GM12878 (cell line): ENCODE results near the gene RGS2. TPM values are rescaled to one million over a fixed set of nuclear protein-coding genes. Genes with fewer than 3 reads are reported as not detected.

Source experiments
- ATAC-seq: fragments of 200-7000 bp; cut with Tn5 transposase; 3 replicates; pipeline ENCODE4 v1.9.1; 2020; ENCODE audit warnings: mild to moderate bottlenecking, moderate library complexity
- BruUV-seq: library from RNA; stranded (reverse); fragments of 400-500 nt; replicated peaks from 2 replicates; lab custom pipeline; 2021; lab: Mats Ljungman, UMichigan
- CTCF ChIA-PET: fragments of 300-600 bp; sonication (Branson Sonifier 250); formaldehyde crosslinking; extraction: SDS; loops from one replicate; lab custom pipeline; 2021; ENCODE audit warnings: inconsistent platforms; lab: Yijun Ruan, JAX
- POLR2A ChIA-PET: fragments of 350-600 bp; formaldehyde crosslinking; extraction: SDS; loops from one replicate; lab custom pipeline; 2021; ENCODE audit warnings: inconsistent platforms; lab: Charles Lee
- RAD21 ChIA-PET: fragments of 300-600 bp; sonication (Branson Sonifier 250); formaldehyde crosslinking; loops from one replicate; lab custom pipeline; 2023; ENCODE audit warnings: antibody characterized with exemption; ENCODE audit not compliant: unreplicated experiment; lab: Charles Lee
- SMC1A ChIA-PET: fragments of 300-600 bp; sonication (Branson Sonifier 250); formaldehyde crosslinking; loops from one replicate; lab custom pipeline; 2023; ENCODE audit not compliant: unreplicated experiment, uncharacterized antibody; lab: Charles Lee
- DNase-seq: peaks from one replicate; pipeline ENCODE4 v3.0.0-alpha.2; 2011; ENCODE audit warnings: low read depth, low spot score
- FAIRE-seq: peaks from 3 replicates; lab custom pipeline; 2011; peaks lifted over from hg19 to GRCh38; lab: Jason Lieb, UNC
- H2AFZ ChIP-seq: 2 replicates; pipeline ENCODE4 v1.6.0; 2011; ENCODE audit warnings: low read depth, low read length, control low read depth; ENCODE audit not compliant: control insufficient read depth
- H3K27ac ChIP-seq: 2 replicates; pipeline ENCODE4 v1.5.1; 2011; ENCODE audit warnings: control low read depth; ENCODE audit not compliant: control insufficient read depth, insufficient read depth
- H3K27me3 ChIP-seq, 2 experiments: replicated peaks in 1 of 2; 2 replicates each; pipeline versions ENCODE4 v1.6.0 to v1.6.1; 2011; ENCODE audit warnings: low read length in 1 of 2; ENCODE audit not compliant: control insufficient read depth in 2 of 2, insufficient read depth in 2 of 2
- H3K36me3 ChIP-seq, 2 experiments: 2 replicates each; pipeline ENCODE4 v1.5.1; 2011; ENCODE audit warnings: low read length in 1 of 2; ENCODE audit not compliant: control insufficient read depth in 2 of 2, insufficient read depth in 2 of 2
- H3K4me1 ChIP-seq: 2 replicates; pipeline ENCODE4 v1.6.1; 2011; ENCODE audit warnings: mild to moderate bottlenecking, low read length, moderate library complexity, mixed read lengths; ENCODE audit not compliant: control insufficient read depth, insufficient read depth
- H3K4me2 ChIP-seq: 2 replicates; pipeline ENCODE4 v1.6.0; 2011; ENCODE audit warnings: control low read depth; ENCODE audit not compliant: control insufficient read depth, insufficient read depth
- H3K4me3 ChIP-seq: fragments of 200-600 bp; sonication (generic); 2 replicates; pipeline ENCODE4 v1.5.1; 2016
- H3K79me2 ChIP-seq: 2 replicates; pipeline ENCODE4 v1.6.0; 2011; ENCODE audit warnings: low read length; ENCODE audit not compliant: control insufficient read depth, insufficient read depth
- H3K9ac ChIP-seq: 2 replicates; pipeline ENCODE4 v1.8.0; 2011; ENCODE audit warnings: low read length, control low read depth, mixed read lengths; ENCODE audit not compliant: control insufficient read depth, insufficient read depth
- H3K9me3 ChIP-seq: replicated peaks from 3 replicates; pipeline ENCODE4 v1.5.1; 2011; ENCODE audit warnings: mild to moderate bottlenecking, low read length; ENCODE audit not compliant: control insufficient read depth, insufficient read depth
- H4K20me1 ChIP-seq: 2 replicates; pipeline ENCODE4 v1.6.0; 2011; ENCODE audit not compliant: control insufficient read depth, insufficient read depth
- CHD4 ChIP-seq: fragments of 200-600 bp; sonication (generic); IDR thresholded peaks from 2 replicates; pipeline ENCODE4 v1.6.1; 2016; ENCODE audit warnings: mild to moderate bottlenecking
- GABPA ChIP-seq: IDR thresholded peaks from 2 replicates; pipeline ENCODE4 v1.6.1; 2014; ENCODE audit warnings: antibody characterized with exemption, low read depth, mild to moderate bottlenecking, inconsistent platforms
- HDAC6 ChIP-seq: fragments of 200-600 bp; sonication (generic); IDR thresholded peaks from one replicate; pipeline ENCODE4 v1.8.0; 2017; ENCODE audit warnings: antibody characterized with exemption; ENCODE audit not compliant: unreplicated experiment
- MAX ChIP-seq: IDR thresholded peaks from 2 replicates; pipeline ENCODE4 v1.6.1; 2012; ENCODE audit warnings: low read depth, low read length, improper control_type of control experiment
- MTA3 ChIP-seq: IDR thresholded peaks from 2 replicates; pipeline ENCODE4 v1.6.1; 2012; ENCODE audit warnings: low read length, inconsistent platforms, borderline replicate concordance
- NFYB ChIP-seq: IDR thresholded peaks from 2 replicates; pipeline ENCODE4 v1.6.1; 2011; ENCODE audit warnings: low read depth, mild to moderate bottlenecking, low read length, improper control_type of control experiment, moderate library complexity; ENCODE audit not compliant: insufficient read depth
- PML ChIP-seq: IDR thresholded peaks from 2 replicates; pipeline ENCODE4 v1.6.1; 2012; ENCODE audit warnings: low read length, inconsistent platforms
- POU2F2 ChIP-seq: IDR thresholded peaks from 3 replicates; pipeline ENCODE4 v1.6.1; 2011; ENCODE audit warnings: low read depth, mild to moderate bottlenecking, low read length, borderline replicate concordance
- RCOR1 ChIP-seq: conservative IDR thresholded peaks from 2 replicates; pipeline ENCODE4 v1.6.1; 2012; ENCODE audit warnings: low read depth, low read length, improper control_type of control experiment
- SIN3A ChIP-seq: IDR thresholded peaks from 2 replicates; pipeline ENCODE4 v1.6.1; 2012; ENCODE audit warnings: low read depth, low read length, improper control_type of control experiment
- SMARCA5 ChIP-seq: fragments of 450-650 bp; IDR thresholded peaks from 2 replicates; pipeline ENCODE4 v1.6.1; 2017; ENCODE audit warnings: mild to moderate bottlenecking
- STAT1 ChIP-seq: fragments of 450-650 bp; conservative IDR thresholded peaks from 2 replicates; pipeline ENCODE4 v1.6.1; 2014; ENCODE audit warnings: antibody characterized with exemption, mild to moderate bottlenecking
- ZBTB33 ChIP-seq: fragments of 450-650 bp; IDR thresholded peaks from 2 replicates; pipeline ENCODE4 v1.6.1; 2017; ENCODE audit warnings: mild to moderate bottlenecking
- ZBTB4 ChIP-seq: fragments of 450-650 bp; formaldehyde crosslinking; IDR thresholded peaks from 2 replicates; pipeline ENCODE4 v1.4.0; 2022; ENCODE audit warnings: mild to moderate bottlenecking, moderate library complexity
- WGBS: methylation state at CpG from one replicate; pipeline ENCODE4 v1.1.6; 2016; ENCODE audit warnings: low lambda C conversion rate; ENCODE audit not compliant: insufficient replicate concordance, insufficient coverage; ENCODE audit errors: missing lambda C conversion rate; 5-methylcytosine and 5-hydroxymethylcytosine counted together
- in situ Hi-C: fragments of 300-500 bp; cut with MboI; formaldehyde crosslinking; loops from 9 replicates; pipeline ENCODE4 v1.14.3; 2018; ENCODE audit warnings: mixed read lengths
- intact Hi-C: fragments of 100-400 bp; cut with micrococcal nuclease; formaldehyde crosslinking; loops from one replicate; pipeline ENCODE4 v1.14.2; 2022; ENCODE audit not compliant: unreplicated experiment
- polyA plus RNA-seq, 11 experiments: library from polyadenylated mRNA; depleted of rRNA in 4 of 11; unstranded in 6 of 11; stranded (reverse) in 5 of 11; fragments of >200 nt; fragmentation: Nextera tagmentation in 4 of 11; fragmentation: Illumina TruSeq in 1 of 11; extraction: Ambion mirVana in 4 of 11; extraction: Trizol in 1 of 11; gene quantifications; 1 replicate in 1 of 11; 2 replicates in 10 of 11; pipeline versions ENCODE4 v1.2.1 to v1.2.3, GENCODE V29; 2011 to 2016; ENCODE audit warnings: inconsistent platforms in 2 of 11, missing spikeins in 2 of 11, low read depth in 1 of 11
- total RNA-seq, 4 experiments: library from RNA; depleted of rRNA in 3 of 4; stranded (reverse); fragments of >200 nt in 3 of 4; fragmentation: Illumina TruSeq in 1 of 4; extraction: Trizol in 1 of 4; gene quantifications; 2 replicates each; pipeline versions ENCODE4 v1.2.1 to v1.2.3, GENCODE V29; 2013 to 2021

The RGS2 gene
- total and polyA plus RNA-seq, 10 of the 15 experiments (the other 5 are each of a cell fraction or from before 2014, with no cell fraction given), result 0.27 to 2.3 (median 0.98) TPM

GRCh38 chr1:192852001-192852947 is 43.4 kb downstream of the RGS2 start (continued):
- no peak for TF ChIP-seq NFYB
- no peak for TF ChIP-seq MTA3
- TF ChIP-seq STAT1, result no peak
- no peak for TF ChIP-seq HDAC6
- TF ChIP-seq POU2F2, result no peak

- ChIA-PET POLR2A (no interaction called here), CTCF (no interaction called here), RAD21 (no interaction called here), SMC1A (no interaction called here)
- intact Hi-C loops (no loop called here), in situ Hi-C loops (no loop called here)
- Histone ChIP-seq H4K20me1 (no peaks in the 10 kb centered on the region), H2AFZ (no peak overlapping the region), H3K27ac (no peak overlapping the region), H3K36me3 (no peaks in the 10 kb centered on the region), H3K4me2 (no peak overlapping the region), H3K79me2 (no peaks in the 10 kb centered on the region), H3K4me3 (no peak overlapping the region), H3K9ac (no peak overlapping the region), H3K27me3 (no peaks in the 10 kb centered on the region), H3K9me3 (no peaks in the 10 kb centered on the region), H3K4me1 (no peaks in the 10 kb centered on the region)
- ATAC-seq (no peak), FAIRE-seq (no peak), DNase-seq (no peak)
- BruUV-seq, result no TSS peak
- WGBS, result 0% methylated on average over 1 of the region's 1 CpG
- TF ChIP-seq RCOR1 (no peak), ZBTB33 (no peak), GABPA (no peak), PML (no peak), CHD4 (no peak), SIN3A (no peak), ZBTB4 (CRISPR knock-in tag) (no peak), MAX (no peak), SMARCA5 (no peak)
These were observed 49.6 kb downstream of the RGS2 start for GRCh38 chr1:192858456-192858855.
